OCI-LY1 (cell line): ENCODE measurements around the gene VWA8.

Source experiments
- EZH2 ChIP-seq: fragments of 200-600 bp; sonication (generic), shearing (Covaris generic); IDR thresholded peaks from 2 replicates; pipeline ENCODE4 v1.8.0; 2017; ENCODE audit warnings: borderline replicate concordance, mixed run types, mild to moderate bottlenecking, antibody characterized with exemption, low read length, moderate library complexity, mixed read lengths
- TF ChIP-seq, protein P1 (sequence below): fragments of 200-600 bp; sonication (generic), shearing (Covaris generic); IDR thresholded peaks from 2 replicates; pipeline ENCODE4 v1.5.1; 2017; ENCODE audit warnings: mild to moderate bottlenecking, antibody characterized with exemption, low read length, moderate library complexity, mixed read lengths

DNA sequence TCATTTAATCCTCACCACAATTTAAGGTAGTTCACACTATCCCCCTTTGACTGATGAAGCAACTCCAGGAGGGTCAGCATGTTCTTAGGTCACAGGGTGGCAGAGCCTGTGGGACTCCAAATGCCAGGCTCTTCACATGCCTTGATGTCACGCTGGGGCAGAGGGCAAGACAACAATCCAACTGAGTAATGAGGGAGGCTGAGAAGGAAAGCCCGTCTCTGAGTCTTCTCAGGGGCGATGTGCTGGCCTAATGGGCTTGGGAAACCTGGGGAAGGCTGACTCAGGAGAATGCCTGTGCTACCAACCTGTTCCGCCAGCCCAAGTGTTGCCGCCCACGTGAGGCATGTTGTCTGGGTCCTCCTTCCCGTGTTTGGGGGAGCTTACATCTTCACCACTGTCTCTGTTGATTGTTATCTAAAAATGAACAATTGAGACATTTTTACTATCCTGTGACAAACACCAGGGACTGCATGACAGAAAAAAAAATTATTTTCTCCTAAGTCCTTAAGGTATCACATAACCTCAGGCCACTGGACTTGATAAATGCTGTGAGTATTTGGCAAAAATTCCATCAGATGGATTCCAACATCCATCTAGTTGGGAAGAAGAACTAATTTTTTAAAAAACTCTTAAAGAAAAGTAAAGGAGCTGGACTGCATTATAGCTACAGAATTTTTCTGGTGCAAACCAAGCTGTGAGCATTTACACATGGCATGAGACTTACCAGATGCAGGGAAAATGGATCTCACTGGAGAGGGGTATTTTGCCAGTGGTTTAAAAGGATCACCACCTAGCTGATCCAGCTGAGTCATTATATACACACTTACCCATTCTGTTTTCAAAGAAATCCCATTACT lies 346.0 kb downstream of the VWA8 start:
- TF ChIP-seq, protein P1, sequence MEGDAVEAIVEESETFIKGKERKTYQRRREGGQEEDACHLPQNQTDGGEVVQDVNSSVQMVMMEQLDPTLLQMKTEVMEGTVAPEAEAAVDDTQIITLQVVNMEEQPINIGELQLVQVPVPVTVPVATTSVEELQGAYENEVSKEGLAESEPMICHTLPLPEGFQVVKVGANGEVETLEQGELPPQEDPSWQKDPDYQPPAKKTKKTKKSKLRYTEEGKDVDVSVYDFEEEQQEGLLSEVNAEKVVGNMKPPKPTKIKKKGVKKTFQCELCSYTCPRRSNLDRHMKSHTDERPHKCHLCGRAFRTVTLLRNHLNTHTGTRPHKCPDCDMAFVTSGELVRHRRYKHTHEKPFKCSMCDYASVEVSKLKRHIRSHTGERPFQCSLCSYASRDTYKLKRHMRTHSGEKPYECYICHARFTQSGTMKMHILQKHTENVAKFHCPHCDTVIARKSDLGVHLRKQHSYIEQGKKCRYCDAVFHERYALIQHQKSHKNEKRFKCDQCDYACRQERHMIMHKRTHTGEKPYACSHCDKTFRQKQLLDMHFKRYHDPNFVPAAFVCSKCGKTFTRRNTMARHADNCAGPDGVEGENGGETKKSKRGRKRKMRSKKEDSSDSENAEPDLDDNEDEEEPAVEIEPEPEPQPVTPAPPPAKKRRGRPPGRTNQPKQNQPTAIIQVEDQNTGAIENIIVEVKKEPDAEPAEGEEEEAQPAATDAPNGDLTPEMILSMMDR = no peak
- TF ChIP-seq EZH2 = no peak
